ENCODE data around the gene CD28.
"Not testable (repeated sequence)": the region's sequence is repeated elsewhere in the genome, so short reads cannot be mapped to it uniquely, and the experiment has no call there.

Gene CD28

GRCh38 chr2:203750346-203751068 lies 44.1 kb downstream of the CD28 start:
- DNase-seq, result no peak

DNA sequence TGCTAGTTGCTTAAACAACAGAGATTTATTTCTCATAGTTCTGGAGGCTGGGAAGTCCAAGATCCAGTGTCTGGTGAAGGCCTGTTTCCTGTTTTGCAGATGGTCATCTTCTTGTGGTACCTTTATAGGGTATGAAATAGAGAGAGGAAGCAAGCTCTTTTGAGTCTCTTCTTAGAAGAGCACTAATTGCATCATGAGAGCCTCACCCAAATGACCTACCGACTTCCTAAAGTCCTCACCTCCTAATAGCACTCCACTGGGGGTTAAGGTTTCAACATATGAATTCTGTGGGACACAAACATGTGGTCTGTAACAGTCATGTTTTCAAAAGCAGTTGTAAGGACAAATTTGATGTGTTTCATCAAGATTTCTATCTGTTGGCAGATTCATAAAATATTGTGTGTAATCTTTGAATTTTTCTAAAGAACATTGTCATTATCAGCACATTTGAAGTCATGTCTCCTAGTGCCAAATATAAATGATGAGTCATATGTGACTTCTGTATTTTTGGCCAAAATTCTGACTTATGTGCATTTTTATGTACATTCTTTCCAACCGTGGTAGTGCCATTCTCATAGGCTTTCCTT lies 45.3 kb downstream of the CD28 start:
- peak; percentile 67 for DNase-seq

- no peak for DNase-seq
Observed at GRCh38 chr2:203756161-203756560, 49.7 kb downstream of the CD28 start.

DNA sequence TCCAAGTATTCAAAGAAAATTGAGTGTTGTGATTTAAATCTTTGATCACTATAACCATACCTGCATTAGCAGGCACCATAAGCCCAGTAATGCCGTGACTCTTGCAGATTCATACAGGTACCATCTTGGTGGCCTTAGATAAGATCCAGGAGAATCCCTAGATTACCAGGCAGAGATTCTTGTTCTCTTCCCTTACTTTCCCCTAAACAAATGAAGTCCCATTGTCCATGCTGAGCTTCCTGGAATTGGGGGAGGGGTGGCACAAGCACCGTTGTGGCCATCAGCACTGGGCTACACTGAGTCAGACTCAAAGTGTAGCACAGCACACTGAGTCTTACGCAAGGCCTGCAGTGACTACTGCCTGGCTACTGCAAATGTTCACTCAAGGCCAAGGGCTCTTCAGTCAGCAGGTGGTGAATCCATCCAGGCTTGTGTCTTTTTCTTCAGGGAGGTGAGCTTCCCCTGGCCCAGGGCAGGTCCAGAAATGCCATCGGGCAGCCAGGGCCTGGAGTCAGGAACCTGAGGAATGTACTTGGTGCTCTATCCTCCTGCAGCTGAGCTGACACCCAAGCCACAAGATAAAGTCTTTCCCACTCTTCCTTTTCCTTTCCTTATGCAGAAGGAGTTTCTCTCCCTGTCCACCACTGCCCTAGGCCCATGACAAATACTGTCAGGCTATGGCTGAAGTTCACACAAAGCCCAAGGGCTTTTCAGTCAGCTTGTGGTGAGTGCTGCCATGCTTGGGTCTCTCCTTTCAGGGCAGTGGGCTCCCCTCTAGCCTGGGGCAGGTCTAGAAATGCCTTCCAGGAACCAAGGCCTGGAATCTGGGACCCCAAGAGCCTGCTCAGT lies 52.6 kb downstream of the CD28 start:
- peak; percentile 70 for DNase-seq

GRCh38 chr2:203759690-203760365 lies 53.4 kb downstream of the CD28 start:
- peak; percentile 95 for DNase-seq

DNA sequence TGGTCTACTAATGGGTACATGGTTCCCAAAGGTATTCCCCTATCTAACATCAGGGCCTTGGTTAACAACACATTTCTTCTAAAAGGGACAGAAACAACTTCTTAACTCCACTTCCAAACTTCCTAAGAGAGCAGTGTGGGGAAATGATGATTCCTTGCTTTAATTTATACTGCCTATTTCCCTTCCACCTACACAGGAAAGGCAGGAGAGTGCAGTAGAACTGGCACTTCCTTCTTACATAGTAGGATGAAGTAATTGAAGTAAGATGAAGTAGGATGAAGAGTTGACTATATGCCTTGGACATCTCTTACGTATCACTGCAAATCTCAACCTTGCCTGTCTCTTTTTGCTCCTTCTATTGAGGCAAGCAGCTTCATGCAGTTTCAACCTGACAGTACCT lies 54.7 kb downstream of the CD28 start:
- DNase-seq, result no peak

DNA sequence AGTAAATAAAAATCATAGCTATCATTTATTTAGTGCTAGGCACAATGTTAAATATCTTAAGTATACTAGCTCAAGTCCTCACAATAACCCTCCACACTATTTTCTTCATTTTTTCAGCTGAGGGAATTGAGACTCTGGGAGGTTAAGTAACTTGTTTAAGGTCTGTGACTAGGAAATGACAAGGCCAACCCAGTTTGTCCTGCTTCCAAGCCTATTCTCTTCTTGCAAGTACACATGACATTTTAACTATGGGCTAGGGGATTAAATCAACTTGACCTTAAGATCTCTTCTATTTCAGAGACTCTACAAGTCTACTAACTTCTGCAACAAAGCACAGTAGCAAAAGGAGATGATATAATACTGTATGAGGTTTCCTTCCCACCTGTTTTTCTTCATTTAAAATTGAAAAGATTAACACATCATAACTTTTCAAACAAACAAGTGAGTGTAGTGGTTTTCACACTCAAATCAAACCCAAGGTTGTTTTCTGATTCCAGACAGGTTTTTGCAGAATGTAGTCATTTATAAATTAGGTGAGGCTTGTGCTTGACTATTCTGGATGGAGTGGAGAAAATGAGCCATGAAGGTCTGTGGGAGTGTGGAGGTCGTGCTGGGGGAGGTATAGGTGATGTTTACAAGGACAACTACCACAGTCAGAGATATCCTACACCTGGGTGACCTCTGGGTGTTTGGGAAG lies 57.0 kb downstream of the CD28 start:
- DNase-seq, result no peak

DNA sequence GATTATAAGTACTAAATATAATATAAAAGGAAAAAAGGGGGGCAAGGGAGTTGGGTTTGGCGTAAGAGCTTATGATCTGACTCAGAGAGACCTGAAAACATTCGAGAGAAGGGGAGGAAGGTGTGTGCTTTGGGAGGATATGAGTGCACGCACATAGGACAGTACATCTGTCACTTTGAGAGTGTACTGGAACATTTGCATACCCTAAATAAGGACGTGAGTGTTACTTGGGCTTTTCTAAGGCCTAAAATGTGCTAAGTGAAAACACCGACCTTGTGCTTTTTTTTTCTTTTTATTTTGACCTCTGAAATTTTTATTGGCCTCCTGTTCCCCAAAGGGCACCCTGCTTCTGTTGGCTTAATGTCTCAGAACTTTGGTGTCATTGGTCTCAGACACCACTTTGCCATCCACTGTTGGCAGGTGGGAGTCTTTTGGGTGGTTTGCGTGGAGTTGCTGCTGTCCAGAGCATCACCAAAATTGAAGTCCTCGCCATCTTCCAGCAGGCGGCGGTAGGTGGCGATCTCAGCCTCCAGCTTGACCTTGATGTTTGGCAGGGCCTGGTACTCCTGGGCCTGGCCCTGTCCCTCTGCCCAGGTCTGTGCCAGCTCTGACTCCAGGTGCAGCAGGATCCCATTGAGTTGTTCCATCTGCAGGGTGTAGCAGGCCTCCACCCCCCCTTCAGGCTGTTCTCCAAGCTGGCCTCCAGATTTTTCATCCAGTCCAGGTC lies 57.7 kb downstream of the CD28 start:
- no peak for DNase-seq

- no peak for DNase-seq
Observed at GRCh38 chr2:203772456-203773165, 66.2 kb downstream of the CD28 start.

DNA sequence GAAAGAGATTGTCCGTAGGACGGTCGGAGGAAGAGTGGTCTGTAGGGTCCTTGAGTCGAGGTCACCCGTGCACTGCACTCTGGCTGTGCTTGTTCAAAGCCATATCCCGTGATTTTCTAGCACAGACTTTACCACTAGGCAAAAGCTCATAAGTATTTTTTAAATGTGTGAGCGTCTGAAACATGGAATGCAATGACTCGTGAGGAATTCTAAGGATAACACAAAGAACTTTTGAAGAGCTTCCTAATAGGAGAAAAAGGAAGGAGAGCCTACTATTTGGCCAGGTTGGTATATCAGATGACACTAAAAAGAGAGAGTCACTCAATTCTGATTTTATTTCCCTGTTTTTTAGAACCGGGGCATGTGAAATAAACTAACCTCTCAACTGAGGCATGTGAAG lies 68.3 kb downstream of the CD28 start:
- DNase-seq, result peak; percentile 81

DNA sequence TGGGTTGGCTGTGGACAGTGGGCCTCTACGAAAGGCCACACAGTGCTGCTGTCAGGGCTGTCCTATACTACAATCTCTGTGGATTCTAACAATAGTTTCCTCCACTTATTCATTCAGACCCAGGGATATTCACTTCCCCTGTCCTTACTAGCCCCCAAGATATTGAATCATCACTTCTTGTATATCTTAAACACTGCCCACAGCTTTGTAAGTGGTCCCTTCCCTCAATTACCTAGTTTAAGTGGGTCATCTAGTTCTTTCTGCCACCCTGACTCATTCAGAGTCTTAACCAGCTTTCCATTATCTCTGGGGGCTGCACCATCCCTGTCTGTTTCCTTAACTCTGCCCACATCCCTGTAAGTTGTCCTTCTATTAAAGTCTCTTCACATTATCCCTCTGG lies 69.2 kb downstream of the CD28 start:
- no peak for DNase-seq

GRCh38 chr2:203777030-203777429 lies 70.6 kb downstream of the CD28 start:
- DNase-seq, result peak; percentile 20

DNA sequence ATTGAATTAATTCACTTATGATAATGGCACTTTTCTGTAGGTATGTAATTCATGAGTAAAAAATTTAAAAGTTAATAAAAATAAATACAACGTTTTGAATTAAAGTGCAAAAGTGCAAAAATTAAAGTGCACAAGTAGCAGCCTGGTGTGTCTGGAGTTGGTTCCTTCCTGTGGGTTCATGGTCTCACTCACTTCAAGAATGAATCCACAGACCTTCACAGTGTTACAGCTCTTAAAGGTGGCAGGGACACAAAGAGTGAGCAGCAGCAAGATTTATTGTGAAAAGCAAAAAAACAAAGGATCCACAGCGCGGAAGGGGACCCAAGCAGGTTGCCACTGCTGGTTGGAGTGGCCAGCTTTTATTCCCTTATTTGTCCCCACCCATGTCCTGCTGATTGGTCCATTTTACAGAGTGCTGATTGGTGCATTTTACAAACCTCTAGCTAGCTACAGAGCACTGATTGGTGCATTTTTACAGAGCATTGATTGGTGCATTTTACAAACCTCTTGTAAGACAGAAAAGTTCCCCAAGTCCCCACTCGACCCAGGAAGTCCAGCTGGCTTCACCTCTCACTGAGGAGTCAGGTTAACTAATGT lies 73.1 kb downstream of the CD28 start:
- DNase-seq, result not testable (repeated sequence)

GRCh38 chr2:203780231-203780630 lies 73.8 kb downstream of the CD28 start:
- no peak for DNase-seq

- no peak for DNase-seq
Observed at GRCh38 chr2:203781151-203781550, 74.7 kb downstream of the CD28 start.

- peak; percentile 89 for DNase-seq
Observed at GRCh38 chr2:203782262-203782976, 76.0 kb downstream of the CD28 start.

DNA sequence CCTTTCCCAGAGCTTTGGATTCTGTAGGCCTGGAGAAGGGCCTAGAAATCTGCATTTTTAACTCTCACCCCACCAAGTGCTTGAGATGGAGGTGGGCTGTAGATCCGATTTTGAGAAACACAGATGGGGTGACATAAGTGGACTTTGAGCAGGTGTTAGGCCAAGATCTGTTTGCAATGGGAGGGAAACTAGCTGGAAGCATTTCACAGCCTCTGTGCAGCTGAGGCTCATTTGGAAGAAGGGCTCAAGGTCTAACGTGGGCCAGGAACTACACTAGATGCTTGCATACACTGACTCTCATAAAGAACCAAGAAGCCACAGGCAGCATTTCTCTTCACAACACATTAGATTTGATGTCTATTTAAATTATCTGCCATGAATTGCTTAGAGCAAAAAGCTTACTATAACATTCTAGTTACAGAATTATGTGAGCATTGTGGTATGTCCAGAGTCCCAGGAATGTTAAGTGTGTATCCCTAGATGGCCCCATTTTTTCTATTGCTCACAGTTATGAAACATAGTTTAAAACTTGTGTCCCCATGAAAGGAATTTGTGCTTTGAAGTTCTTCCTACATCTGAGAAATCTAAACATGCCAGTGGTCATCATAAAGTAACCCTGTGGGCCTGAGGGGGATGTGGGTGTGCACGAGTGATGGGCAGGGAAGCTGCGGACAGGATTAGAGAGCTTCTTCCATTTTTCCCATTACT lies 77.2 kb downstream of the CD28 start:
- DNase-seq, result peak; percentile 93

DNA sequence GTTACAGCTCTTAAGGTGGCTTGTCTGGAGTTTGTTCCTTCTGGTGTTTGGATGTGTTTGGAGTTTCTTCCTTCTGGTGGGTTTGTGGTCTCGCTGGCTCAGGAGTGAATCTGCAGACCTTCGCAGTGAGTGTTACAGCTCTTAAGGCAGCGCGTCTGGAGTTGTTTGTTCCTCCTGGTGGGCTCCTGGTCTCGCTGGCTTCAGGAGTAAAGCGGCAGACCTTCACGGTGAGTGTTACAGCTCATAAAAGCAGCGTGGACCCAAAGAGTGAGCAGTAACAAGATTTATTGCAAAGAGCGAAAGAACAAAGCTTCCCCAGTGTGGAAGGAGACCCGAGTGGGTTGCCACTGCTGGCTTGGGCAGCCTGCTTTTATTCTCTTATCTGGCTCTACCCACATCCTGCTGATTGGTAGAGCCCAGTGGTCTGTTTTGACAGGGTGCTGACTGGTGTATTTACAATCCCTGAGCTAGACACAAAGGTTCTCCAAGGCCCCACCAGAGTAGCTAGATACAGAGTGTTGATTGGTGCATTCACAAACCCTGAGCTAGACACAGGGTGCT lies 78.4 kb downstream of the CD28 start:
- DNase-seq, result not testable (repeated sequence)
